Uterus (tissue), 4 donors: ENCODE measurements around the gene PPP2R1B. TPM values are rescaled to one million over a fixed set of nuclear protein-coding genes. Genes with fewer than 3 reads are reported as not detected.
A peak's percentile ranks its signal among the peaks of the same experiment; 100 is the strongest.

Experiments used
- DNase-seq, 2 donors: peaks; one replicate each; pipeline ENCODE4 v3.0.0-alpha.2; 2019 to 2020
- H3K27ac ChIP-seq, 2 donors: fragments of 200-600 bp; sonication (generic); 1 replicate in 1 of 2; 2 replicates in 1 of 2; pipeline ENCODE4 v1.5.1; 2016 to 2018
- H3K27me3 ChIP-seq, 2 donors: fragments of 200-600 bp; sonication (generic); one replicate each; pipeline ENCODE4 v1.5.1; 2018 to 2019; ENCODE audit warnings: control low read depth in 1 of 2
- H3K36me3 ChIP-seq, 2 donors: fragments of 200-600 bp; sonication (generic); one replicate each; pipeline ENCODE4 v1.5.1; 2019; ENCODE audit warnings: control low read depth in 1 of 2
- H3K4me1 ChIP-seq, 2 donors: fragments of 200-600 bp; sonication (generic); one replicate each; pipeline ENCODE4 v1.5.1; 2018 to 2019; ENCODE audit warnings: control low read depth in 1 of 2
- H3K4me3 ChIP-seq, 2 donors: fragments of 200-600 bp; sonication (generic); 1 replicate in 1 of 2; 2 replicates in 1 of 2; pipeline ENCODE4 v1.5.1; 2018 to 2019; ENCODE audit warnings: mild to moderate bottlenecking in 1 of 2
- H3K9me3 ChIP-seq, 2 donors: fragments of 200-600 bp; sonication (generic); one replicate each; pipeline ENCODE4 v1.5.1; 2019; ENCODE audit warnings: control low read depth in 1 of 2
- CTCF ChIP-seq, 4 experiments: fragments of 200-600 bp in 2 of 4; fragments of 450-650 bp in 2 of 4; sonication (generic) in 2 of 4; IDR thresholded peaks; one replicate each; pipeline ENCODE4 v1.5.1; 2016 to 2019; ENCODE audit warnings: antibody characterized with exemption in 4 of 4, mild to moderate bottlenecking in 2 of 4, moderate library complexity in 1 of 4
- POLR2A ChIP-seq, 2 donors: fragments of 450-650 bp; IDR thresholded peaks; one replicate each; pipeline ENCODE4 v1.6.1; 2016; ENCODE audit warnings: antibody characterized with exemption in 2 of 2, mild to moderate bottlenecking in 1 of 2, moderate library complexity in 1 of 2
- intact Hi-C: fragments of 100-400 bp; cut with DNase I; formaldehyde crosslinking; loops from one replicate; pipeline ENCODE4 v1.15.1; 2023; ENCODE audit warnings: low total_unique reads
- total RNA-seq, 4 donors: library from RNA; depleted of rRNA in 3 of 4; stranded (reverse); fragments of >200 nt in 3 of 4; gene quantifications; one replicate each; pipeline versions ENCODE4 v1.1.0 to v1.2.4, GENCODE V29; 2014 to 2023
- donor health status: DM: yes; HTN: yes; CAD: no.

The PPP2R1B gene
- total RNA-seq, 4 donors from 2014 or later: 12.0 to 30.0 (median 28.4) TPM

GRCh38 chr11:111730871-111731591 is 35.2 kb downstream of the PPP2R1B start:
- Histone ChIP-seq H3K4me3 (no peak overlapping the region), H3K36me3 (no peaks in the 10 kb centered on the region), H3K27ac (peak overlapping the region; percentile 93 to 95), H3K27me3 (no peaks in the 10 kb centered on the region), H3K9me3 (no peaks in the 10 kb centered on the region), H3K4me1 (peaks cover 18 to 29% of the 10 kb centered on the region in 2 donors)
- intact Hi-C loops: no loop called here
- no peak for DNase-seq
- TF ChIP-seq POLR2A (IDR thresholded peaks at IDR 0.05) (no peak), CTCF (IDR thresholded peaks at IDR 0.05) (no peak)

- H3K27ac ChIP-seq: peak overlapping the region; percentile 50 to 95
- H3K36me3 ChIP-seq: no peaks in the 10 kb centered on the region
- no peaks in the 10 kb centered on the region for H3K9me3 ChIP-seq
- TF ChIP-seq CTCF (IDR thresholded peaks at IDR 0.05) (no peak), POLR2A (IDR thresholded peaks at IDR 0.05) (no peak)
- no peak overlapping the region for H3K4me3 ChIP-seq
- H3K27me3 ChIP-seq: no peaks in the 10 kb centered on the region
- intact Hi-C loops: no loop called here
- no peak for DNase-seq
- H3K4me1 ChIP-seq: peaks cover 16 to 20% of the 10 kb centered on the region in 2 donors
Measured at GRCh38 chr11:111729831-111730311, 36.3 kb downstream of the PPP2R1B start.

GRCh38 chr11:111729071-111729830 is 36.9 kb downstream of the PPP2R1B start:
- Histone ChIP-seq H3K27me3 (no peaks in the 10 kb centered on the region), H3K4me3 (no peak overlapping the region), H3K9me3 (no peaks in the 10 kb centered on the region), H3K36me3 (no peaks in the 10 kb centered on the region), H3K4me1 (peaks cover 10 to 14% of the 10 kb centered on the region in 2 donors), H3K27ac (peak overlapping the region; percentile 50 to 95)
- TF ChIP-seq CTCF (IDR thresholded peaks at IDR 0.05): no peak
- TF ChIP-seq POLR2A (IDR thresholded peaks at IDR 0.05): no peak
- intact Hi-C loops: no loop called here
- no peak for DNase-seq

- no peaks in the 10 kb centered on the region for H3K27me3 ChIP-seq
- no peak for DNase-seq
- no peak for TF ChIP-seq POLR2A (IDR thresholded peaks at IDR 0.05)
- no peak for TF ChIP-seq CTCF (IDR thresholded peaks at IDR 0.05)
- H3K4me3 ChIP-seq: no peak overlapping the region
- no peaks in the 10 kb centered on the region for H3K4me1 ChIP-seq
- no peaks in the 10 kb centered on the region for H3K36me3 ChIP-seq
- no peaks in the 10 kb centered on the region for H3K9me3 ChIP-seq
- H3K27ac ChIP-seq: no peak overlapping the region
- intact Hi-C loops: no loop called here
Measured at GRCh38 chr11:111727431-111727830, 38.8 kb downstream of the PPP2R1B start.

- Histone ChIP-seq H3K27ac (no peak overlapping the region), H3K27me3 (no peaks in the 10 kb centered on the region), H3K4me3 (no peak overlapping the region), H3K9me3 (no peaks in the 10 kb centered on the region), H3K4me1 (no peaks in the 10 kb centered on the region), H3K36me3 (no peaks in the 10 kb centered on the region)
- no peak for TF ChIP-seq CTCF (IDR thresholded peaks at IDR 0.05)
- no peak for DNase-seq
- intact Hi-C loops: no loop called here
Measured at GRCh38 chr11:111726301-111726713, 39.9 kb downstream of the PPP2R1B start.
